GM23338 (cell line): ENCODE results near the gene IDI2. TPM values are rescaled to one million over a fixed set of nuclear protein-coding genes. Genes with fewer than 3 reads are reported as not detected.

ENCODE experiments used
- ATAC-seq: fragments of 200-7000 bp; cut with Tn5 transposase; 3 replicates; pipeline ENCODE4 v1.9.1; 2020
- DNase-seq: peaks from one replicate; pipeline ENCODE4 v3.0.0-alpha.2; 2015; ENCODE audit warnings: low spot score
- H2AFZ ChIP-seq: fragments of 200-600 bp; sonication (generic); 2 replicates; pipeline ENCODE4 v1.8.0; 2016; ENCODE audit warnings: antibody characterized with exemption, mild to moderate bottlenecking, moderate library complexity
- H3F3A ChIP-seq: fragments of 200-600 bp; sonication (generic); replicated peaks from 2 replicates; pipeline ENCODE4 v1.8.0; 2017; ENCODE audit warnings: antibody characterized with exemption, mixed run types, low read depth
- H3K27ac ChIP-seq: fragments of 200-600 bp; sonication (generic); 2 replicates; pipeline ENCODE4 v1.6.1; 2016; ENCODE audit warnings: low read depth
- H3K27me3 ChIP-seq: fragments of 200-600 bp; sonication (generic); 2 replicates; pipeline ENCODE4 v1.8.0; 2016; ENCODE audit warnings: mild to moderate bottlenecking, mixed run types, moderate library complexity; ENCODE audit not compliant: insufficient read depth
- H3K36me3 ChIP-seq: fragments of 200-600 bp; sonication (generic); 2 replicates; pipeline ENCODE4 v1.8.0; 2016; ENCODE audit warnings: mild to moderate bottlenecking; ENCODE audit not compliant: insufficient read depth
- H3K4me1 ChIP-seq: fragments of 200-600 bp; sonication (generic); 2 replicates; pipeline ENCODE4 v1.8.0; 2016; ENCODE audit warnings: mild to moderate bottlenecking, moderate library complexity; ENCODE audit not compliant: insufficient read depth
- H3K4me2 ChIP-seq: fragments of 200-600 bp; sonication (generic); 2 replicates; pipeline ENCODE4 v1.7.1; 2017; ENCODE audit warnings: mixed run types
- H3K4me3 ChIP-seq: fragments of 200-600 bp; sonication (generic); 2 replicates; pipeline ENCODE4 v1.6.1; 2016; ENCODE audit warnings: mixed run types
- H3K79me2 ChIP-seq: fragments of 200-600 bp; sonication (generic); replicated peaks from 2 replicates; pipeline ENCODE4 v1.8.0; 2017; ENCODE audit warnings: mild to moderate bottlenecking; ENCODE audit not compliant: insufficient read depth
- H3K9me2 ChIP-seq: fragments of 200-600 bp; sonication (generic); 2 replicates; pipeline ENCODE4 v1.8.0; 2017; ENCODE audit not compliant: insufficient read depth
- H4K20me1 ChIP-seq: fragments of 200-600 bp; sonication (generic); replicated peaks from 2 replicates; pipeline ENCODE4 v1.8.0; 2017; ENCODE audit warnings: mild to moderate bottlenecking; ENCODE audit not compliant: insufficient read depth
- H3K27ac Mint-ChIP-seq: 2 replicates; pipeline ENCODE4 v1.8.0; 2020; ENCODE audit warnings: inconsistent platforms, mild to moderate bottlenecking, moderate library complexity, mixed read lengths
- H3K27me3 Mint-ChIP-seq: 3 replicates; pipeline ENCODE4 v1.8.0; 2022; ENCODE audit warnings: low read depth, mild to moderate bottlenecking, moderate library complexity, mixed read lengths, inconsistent platforms; ENCODE audit not compliant: insufficient read depth, poor library complexity
- H3K36me3 Mint-ChIP-seq: 3 replicates; pipeline ENCODE4 v1.8.0; 2021; ENCODE audit warnings: low read depth, mild to moderate bottlenecking, inconsistent platforms, moderate library complexity, mixed read lengths
- H3K4me1 Mint-ChIP-seq: 3 replicates; pipeline ENCODE4 v1.8.0; 2020; ENCODE audit warnings: mild to moderate bottlenecking, inconsistent platforms, mixed read lengths
- H3K4me3 Mint-ChIP-seq: 3 replicates; pipeline ENCODE4 v1.8.0; 2021; ENCODE audit warnings: moderate library complexity, mild to moderate bottlenecking, inconsistent platforms, mixed read lengths
- H3K9me3 Mint-ChIP-seq: 3 replicates; pipeline ENCODE4 v1.8.0; 2020; ENCODE audit warnings: moderate library complexity, mild to moderate bottlenecking, inconsistent platforms, mixed read lengths
- CREB1 ChIP-seq: fragments of 250-450 bp; sonication (Bioruptor Pico); IDR thresholded peaks from 2 replicates; pipeline ENCODE4 v1.5.0; 2020; ENCODE audit warnings: low read depth, mild to moderate bottlenecking, moderate library complexity
- EZH2 ChIP-seq: fragments of 200-600 bp; sonication (generic); IDR thresholded peaks from one replicate; pipeline ENCODE4 v1.8.0; 2017; ENCODE audit warnings: antibody characterized with exemption, mild to moderate bottlenecking, low read depth; ENCODE audit not compliant: unreplicated experiment
- EZH2phosphoT487 ChIP-seq: fragments of 200-600 bp; sonication (generic); IDR thresholded peaks from one replicate; pipeline ENCODE4 v1.8.1; 2018; ENCODE audit warnings: antibody characterized with exemption; ENCODE audit not compliant: unreplicated experiment
- NANOG ChIP-seq: IDR thresholded peaks from 2 replicates; pipeline ENCODE4 v1.6.1; 2016; ENCODE audit warnings: antibody characterized with exemption, borderline replicate concordance
- POLR2AphosphoS5 ChIP-seq: IDR thresholded peaks from 2 replicates; pipeline ENCODE4 v1.6.1; 2016; ENCODE audit warnings: antibody characterized with exemption, low read depth
- STAT1 ChIP-seq: IDR thresholded peaks from one replicate; pipeline ENCODE4 v1.6.1; 2016; ENCODE audit warnings: antibody characterized with exemption; ENCODE audit not compliant: unreplicated experiment
- polyA plus RNA-seq: library from polyadenylated mRNA; unstranded; fragments of >200 nt; fragmentation: Nextera tagmentation; extraction: Ambion mirVana; gene quantifications from 2 replicates; pipeline ENCODE4 v1.2.1, GENCODE V29; 2016
- total RNA-seq: library from RNA; depleted of rRNA; stranded (reverse); fragments of >200 nt; shearing (Covaris generic); gene quantifications from 2 replicates; pipeline ENCODE4 v1.2.3, GENCODE V29; 2014
- TF ChIP-seq, protein P1 (sequence below): IDR thresholded peaks from one replicate; pipeline ENCODE4 v1.6.1; 2018; ENCODE audit warnings: antibody characterized with exemption; ENCODE audit not compliant: unreplicated experiment
- TF ChIP-seq, protein P2 (sequence below), 2 experiments: fragments of 200-600 bp in 1 of 2; sonication (generic) in 1 of 2; conservative IDR thresholded peaks; 2 replicates each; pipeline versions ENCODE4 v1.5.1 to v1.6.1; 2016 to 2017; ENCODE audit warnings: antibody characterized with exemption in 2 of 2, low read depth in 2 of 2, mild to moderate bottlenecking in 2 of 2, moderate library complexity in 1 of 2
- TF ChIP-seq, protein P3 (sequence below): IDR thresholded peaks from 2 replicates; pipeline ENCODE4 v1.6.1; 2016; ENCODE audit warnings: antibody characterized with exemption

The IDI2 gene
- total and polyA plus RNA-seq, 2 experiments from 2014 or later, result not detected

DNA sequence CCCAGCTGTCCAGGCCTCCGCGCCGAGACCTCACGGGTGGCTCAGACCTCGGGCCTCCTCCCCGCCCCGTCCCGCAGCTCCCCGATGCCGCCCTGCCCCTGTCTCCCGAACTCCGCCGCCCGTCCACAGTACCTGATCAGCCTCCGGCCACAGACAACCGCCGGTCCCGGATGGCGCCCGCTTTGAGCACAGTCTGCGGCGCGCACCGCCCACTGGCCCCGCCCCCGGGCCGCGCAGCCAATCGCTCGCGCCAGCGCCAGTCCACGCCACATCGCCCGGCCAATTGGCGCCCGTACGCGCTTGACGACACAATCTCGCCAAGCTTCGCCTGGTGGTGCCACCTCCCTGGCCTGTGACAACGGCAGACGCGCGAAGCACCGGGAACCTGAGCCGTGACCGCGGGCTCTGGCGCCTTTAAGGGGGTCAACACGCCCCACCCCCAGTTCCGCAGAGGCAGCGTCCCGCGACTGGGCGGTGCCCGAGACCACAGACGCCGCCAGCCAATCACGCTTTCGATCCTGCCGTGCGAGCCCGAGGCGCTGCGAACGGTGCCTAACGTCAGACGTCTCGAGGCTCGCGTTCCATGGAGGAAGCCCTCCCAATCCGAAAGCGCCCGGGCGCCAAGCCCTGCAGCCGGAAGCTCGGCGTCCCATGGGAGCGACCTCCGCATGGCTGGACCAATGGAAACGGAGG is 23.2 kb upstream of the IDI2 start, which contains the start of gene IDI1 (continued):
- TF ChIP-seq, protein P1, sequence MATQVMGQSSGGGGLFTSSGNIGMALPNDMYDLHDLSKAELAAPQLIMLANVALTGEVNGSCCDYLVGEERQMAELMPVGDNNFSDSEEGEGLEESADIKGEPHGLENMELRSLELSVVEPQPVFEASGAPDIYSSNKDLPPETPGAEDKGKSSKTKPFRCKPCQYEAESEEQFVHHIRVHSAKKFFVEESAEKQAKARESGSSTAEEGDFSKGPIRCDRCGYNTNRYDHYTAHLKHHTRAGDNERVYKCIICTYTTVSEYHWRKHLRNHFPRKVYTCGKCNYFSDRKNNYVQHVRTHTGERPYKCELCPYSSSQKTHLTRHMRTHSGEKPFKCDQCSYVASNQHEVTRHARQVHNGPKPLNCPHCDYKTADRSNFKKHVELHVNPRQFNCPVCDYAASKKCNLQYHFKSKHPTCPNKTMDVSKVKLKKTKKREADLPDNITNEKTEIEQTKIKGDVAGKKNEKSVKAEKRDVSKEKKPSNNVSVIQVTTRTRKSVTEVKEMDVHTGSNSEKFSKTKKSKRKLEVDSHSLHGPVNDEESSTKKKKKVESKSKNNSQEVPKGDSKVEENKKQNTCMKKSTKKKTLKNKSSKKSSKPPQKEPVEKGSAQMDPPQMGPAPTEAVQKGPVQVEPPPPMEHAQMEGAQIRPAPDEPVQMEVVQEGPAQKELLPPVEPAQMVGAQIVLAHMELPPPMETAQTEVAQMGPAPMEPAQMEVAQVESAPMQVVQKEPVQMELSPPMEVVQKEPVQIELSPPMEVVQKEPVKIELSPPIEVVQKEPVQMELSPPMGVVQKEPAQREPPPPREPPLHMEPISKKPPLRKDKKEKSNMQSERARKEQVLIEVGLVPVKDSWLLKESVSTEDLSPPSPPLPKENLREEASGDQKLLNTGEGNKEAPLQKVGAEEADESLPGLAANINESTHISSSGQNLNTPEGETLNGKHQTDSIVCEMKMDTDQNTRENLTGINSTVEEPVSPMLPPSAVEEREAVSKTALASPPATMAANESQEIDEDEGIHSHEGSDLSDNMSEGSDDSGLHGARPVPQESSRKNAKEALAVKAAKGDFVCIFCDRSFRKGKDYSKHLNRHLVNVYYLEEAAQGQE, result no peak
- TF ChIP-seq POLR2AphosphoS5 (peak; percentile 93), CREB1 (CRISPR knock-in tag) (peak; percentile 88), EZH2phosphoT487 (no peak), NANOG (no peak)

DNA sequence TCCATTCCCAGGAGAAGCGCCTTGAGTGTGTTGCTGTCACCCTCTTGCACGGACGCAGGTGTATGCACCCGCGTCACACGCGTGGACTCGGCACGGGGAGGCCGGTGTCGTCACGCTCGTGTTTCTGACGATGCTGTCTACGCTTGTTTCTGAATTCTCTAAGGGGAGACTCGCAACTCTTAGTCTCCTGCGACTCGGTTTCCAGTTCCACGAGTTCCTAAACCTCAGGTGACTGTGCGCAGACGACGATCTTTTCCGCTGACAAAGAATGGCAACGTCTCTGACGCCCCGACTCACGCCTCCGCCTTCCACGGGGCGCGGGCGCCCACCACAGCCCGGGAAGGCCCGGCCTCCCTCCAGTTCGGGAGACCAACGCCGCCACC is 22.7 kb upstream of the IDI2 start:
- H2AFZ ChIP-seq, result no peak overlapping the region
- H3K4me3 Mint-ChIP-seq, result peak overlapping the region; percentile 97

More for the DNA sequence above, 22.7 kb upstream of the IDI2 start:
- Histone ChIP-seq H4K20me1 (peaks cover 39% of the 10 kb centered on the region), H3K79me2 (peaks cover 79% of the 10 kb centered on the region), H3K27ac (peak overlapping the region; percentile 98), H3K4me1 (peaks cover 22% of the 10 kb centered on the region), H3F3A (peaks cover 26% of the 10 kb centered on the region; the same call in 1 of the 2 replicates), H3K36me3 (peaks cover 11% of the 10 kb centered on the region; the same call in 1 of the 2 replicates), H3K27me3 (no peaks in the 10 kb centered on the region), H3K4me2 (peak overlapping the region; percentile 77), H3K9me2 (no peaks in the 10 kb centered on the region), H3K4me3 (peak overlapping the region; percentile 95)
- DNase-seq (no peak), ATAC-seq (no peak; the same call in 2 of the 3 replicates)
- H3K27ac Mint-ChIP-seq, result peak overlapping the region; percentile 99
- TF ChIP-seq STAT1, result no peak
- TF ChIP-seq, protein P2, sequence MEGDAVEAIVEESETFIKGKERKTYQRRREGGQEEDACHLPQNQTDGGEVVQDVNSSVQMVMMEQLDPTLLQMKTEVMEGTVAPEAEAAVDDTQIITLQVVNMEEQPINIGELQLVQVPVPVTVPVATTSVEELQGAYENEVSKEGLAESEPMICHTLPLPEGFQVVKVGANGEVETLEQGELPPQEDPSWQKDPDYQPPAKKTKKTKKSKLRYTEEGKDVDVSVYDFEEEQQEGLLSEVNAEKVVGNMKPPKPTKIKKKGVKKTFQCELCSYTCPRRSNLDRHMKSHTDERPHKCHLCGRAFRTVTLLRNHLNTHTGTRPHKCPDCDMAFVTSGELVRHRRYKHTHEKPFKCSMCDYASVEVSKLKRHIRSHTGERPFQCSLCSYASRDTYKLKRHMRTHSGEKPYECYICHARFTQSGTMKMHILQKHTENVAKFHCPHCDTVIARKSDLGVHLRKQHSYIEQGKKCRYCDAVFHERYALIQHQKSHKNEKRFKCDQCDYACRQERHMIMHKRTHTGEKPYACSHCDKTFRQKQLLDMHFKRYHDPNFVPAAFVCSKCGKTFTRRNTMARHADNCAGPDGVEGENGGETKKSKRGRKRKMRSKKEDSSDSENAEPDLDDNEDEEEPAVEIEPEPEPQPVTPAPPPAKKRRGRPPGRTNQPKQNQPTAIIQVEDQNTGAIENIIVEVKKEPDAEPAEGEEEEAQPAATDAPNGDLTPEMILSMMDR (conservative IDR thresholded peaks at IDR 0.05; ENCODE audit: low read depth in 2 of 2), result no peak
- TF ChIP-seq, protein P3, sequence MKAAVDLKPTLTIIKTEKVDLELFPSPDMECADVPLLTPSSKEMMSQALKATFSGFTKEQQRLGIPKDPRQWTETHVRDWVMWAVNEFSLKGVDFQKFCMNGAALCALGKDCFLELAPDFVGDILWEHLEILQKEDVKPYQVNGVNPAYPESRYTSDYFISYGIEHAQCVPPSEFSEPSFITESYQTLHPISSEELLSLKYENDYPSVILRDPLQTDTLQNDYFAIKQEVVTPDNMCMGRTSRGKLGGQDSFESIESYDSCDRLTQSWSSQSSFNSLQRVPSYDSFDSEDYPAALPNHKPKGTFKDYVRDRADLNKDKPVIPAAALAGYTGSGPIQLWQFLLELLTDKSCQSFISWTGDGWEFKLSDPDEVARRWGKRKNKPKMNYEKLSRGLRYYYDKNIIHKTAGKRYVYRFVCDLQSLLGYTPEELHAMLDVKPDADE, result no peak
- no peak for TF ChIP-seq NANOG
- TF ChIP-seq EZH2, result no peak
- TF ChIP-seq CREB1 (CRISPR knock-in tag), result no peak; the same call in 1 of the 2 replicates
- no peak for TF ChIP-seq POLR2AphosphoS5
- H3K36me3 Mint-ChIP-seq, result peaks cover 43% of the 10 kb centered on the region
- H3K27me3 Mint-ChIP-seq, result peaks cover 25% of the 10 kb centered on the region
- H3K9me3 Mint-ChIP-seq, result no peaks in the 10 kb centered on the region
- peaks cover 26% of the 10 kb centered on the region for H3K4me1 Mint-ChIP-seq
